Endothelial cell (in vitro differentiated cells): ENCODE results near the gene CARMIL1. TPM values are rescaled to one million over a fixed set of nuclear protein-coding genes. Genes with fewer than 3 reads are reported as not detected.
A peak's percentile ranks its signal among the peaks of the same experiment; 100 is the strongest.

Source experiments
- DNase-seq: peaks from one replicate; pipeline ENCODE4 v3.0.0; 2021; ENCODE audit warnings: low spot score
- H3K27ac Mint-ChIP-seq: one replicate; pipeline ENCODE4 v1.8.0; 2021; ENCODE audit warnings: mixed read lengths, inconsistent platforms; ENCODE audit not compliant: unreplicated experiment
- H3K27me3 Mint-ChIP-seq: one replicate; pipeline ENCODE4 v1.8.0; 2021; ENCODE audit warnings: mild to moderate bottlenecking, moderate library complexity, mixed read lengths, inconsistent platforms; ENCODE audit not compliant: unreplicated experiment
- H3K36me3 Mint-ChIP-seq: one replicate; pipeline ENCODE4 v1.8.0; 2021; ENCODE audit warnings: mild to moderate bottlenecking, low read depth, mixed read lengths, inconsistent platforms; ENCODE audit not compliant: unreplicated experiment
- H3K4me1 Mint-ChIP-seq: one replicate; pipeline ENCODE4 v1.8.0; 2021; ENCODE audit warnings: mild to moderate bottlenecking, mixed read lengths, inconsistent platforms; ENCODE audit not compliant: unreplicated experiment
- H3K4me3 Mint-ChIP-seq: one replicate; pipeline ENCODE4 v1.8.0; 2021; ENCODE audit warnings: mild to moderate bottlenecking, mixed read lengths, inconsistent platforms; ENCODE audit not compliant: unreplicated experiment
- H3K9me3 Mint-ChIP-seq: one replicate; pipeline ENCODE4 v1.8.0; 2021; ENCODE audit warnings: mixed read lengths, inconsistent platforms; ENCODE audit not compliant: unreplicated experiment
- total RNA-seq: library from RNA; stranded (reverse); fragmentation: NEBNext Ultra II Directional; extraction: Animal tissue kit (Norgen Biotek cat#: 25700); gene quantifications from one replicate; pipeline ENCODE4 v1.2.1, GENCODE V29; 2021; ENCODE audit not compliant: unreplicated experiment
- TF ChIP-seq, protein P1 (sequence below): fragments of 200-600 bp; sonication (generic); IDR thresholded peaks from one replicate; pipeline ENCODE4 v1.5.0; 2021; ENCODE audit warnings: antibody characterized with exemption; ENCODE audit not compliant: unreplicated experiment

The CARMIL1 gene
- total RNA-seq, 1 donor from 2014 or later, result 32.5 TPM

DNA sequence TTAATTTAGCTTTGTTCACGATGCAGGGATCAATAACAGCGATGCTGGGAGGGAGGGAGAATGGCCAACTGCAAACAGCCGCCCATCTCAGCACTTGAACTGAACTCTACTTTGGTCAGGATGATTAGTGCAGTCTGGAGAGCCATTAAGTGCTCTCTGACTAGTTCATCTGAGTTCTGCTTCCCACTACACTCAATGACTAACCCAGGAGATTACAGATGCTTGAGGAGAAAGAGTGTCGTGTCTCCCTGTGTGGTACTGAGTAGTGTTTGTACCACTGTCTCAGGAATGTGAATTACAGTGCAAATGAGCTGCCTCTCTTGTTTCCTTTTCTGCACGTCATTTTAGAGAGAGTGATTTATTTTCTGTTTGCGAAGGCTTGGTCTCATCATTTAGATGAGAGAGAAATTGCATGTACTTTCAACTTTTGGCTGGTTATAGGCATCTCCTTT, 23.5 kb downstream of the CARMIL1 start:
- no peak for DNase-seq
- TF ChIP-seq, protein P1, sequence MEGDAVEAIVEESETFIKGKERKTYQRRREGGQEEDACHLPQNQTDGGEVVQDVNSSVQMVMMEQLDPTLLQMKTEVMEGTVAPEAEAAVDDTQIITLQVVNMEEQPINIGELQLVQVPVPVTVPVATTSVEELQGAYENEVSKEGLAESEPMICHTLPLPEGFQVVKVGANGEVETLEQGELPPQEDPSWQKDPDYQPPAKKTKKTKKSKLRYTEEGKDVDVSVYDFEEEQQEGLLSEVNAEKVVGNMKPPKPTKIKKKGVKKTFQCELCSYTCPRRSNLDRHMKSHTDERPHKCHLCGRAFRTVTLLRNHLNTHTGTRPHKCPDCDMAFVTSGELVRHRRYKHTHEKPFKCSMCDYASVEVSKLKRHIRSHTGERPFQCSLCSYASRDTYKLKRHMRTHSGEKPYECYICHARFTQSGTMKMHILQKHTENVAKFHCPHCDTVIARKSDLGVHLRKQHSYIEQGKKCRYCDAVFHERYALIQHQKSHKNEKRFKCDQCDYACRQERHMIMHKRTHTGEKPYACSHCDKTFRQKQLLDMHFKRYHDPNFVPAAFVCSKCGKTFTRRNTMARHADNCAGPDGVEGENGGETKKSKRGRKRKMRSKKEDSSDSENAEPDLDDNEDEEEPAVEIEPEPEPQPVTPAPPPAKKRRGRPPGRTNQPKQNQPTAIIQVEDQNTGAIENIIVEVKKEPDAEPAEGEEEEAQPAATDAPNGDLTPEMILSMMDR, result no peak
- Mint-ChIP-seq H3K4me3 (no peak overlapping the region), H3K9me3 (no peaks in the 10 kb centered on the region), H3K27me3 (no peaks in the 10 kb centered on the region), H3K4me1 (peaks cover 34% of the 10 kb centered on the region), H3K27ac (no peak overlapping the region), H3K36me3 (no peaks in the 10 kb centered on the region)

DNA sequence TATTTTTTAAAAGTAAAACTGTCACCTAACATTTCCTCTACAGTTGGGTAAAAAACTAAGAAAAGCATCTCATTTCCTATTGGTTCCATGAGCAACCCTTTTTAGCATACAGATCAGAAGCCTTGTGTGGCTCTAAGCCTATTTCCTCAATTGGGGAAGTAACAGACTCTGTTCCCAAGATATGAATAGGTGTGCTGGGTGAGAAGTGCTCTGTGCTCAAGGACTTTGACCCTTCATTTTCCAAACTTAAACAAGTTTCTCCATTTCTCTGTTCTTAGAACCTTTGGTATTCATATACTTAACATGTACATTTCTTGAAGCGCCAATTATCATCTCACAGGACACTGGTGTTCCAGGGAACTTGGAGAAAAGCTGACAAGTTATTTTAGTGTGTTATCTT, 24.1 kb downstream of the CARMIL1 start:
- no peak overlapping the region for H3K4me3 Mint-ChIP-seq
- H3K9me3 Mint-ChIP-seq, result no peaks in the 10 kb centered on the region
- H3K4me1 Mint-ChIP-seq, result peaks cover 34% of the 10 kb centered on the region
- H3K36me3 Mint-ChIP-seq, result no peaks in the 10 kb centered on the region
- H3K27me3 Mint-ChIP-seq, result no peaks in the 10 kb centered on the region
- TF ChIP-seq, protein P1, result no peak
- no peak overlapping the region for H3K27ac Mint-ChIP-seq
- DNase-seq, result no peak

DNA sequence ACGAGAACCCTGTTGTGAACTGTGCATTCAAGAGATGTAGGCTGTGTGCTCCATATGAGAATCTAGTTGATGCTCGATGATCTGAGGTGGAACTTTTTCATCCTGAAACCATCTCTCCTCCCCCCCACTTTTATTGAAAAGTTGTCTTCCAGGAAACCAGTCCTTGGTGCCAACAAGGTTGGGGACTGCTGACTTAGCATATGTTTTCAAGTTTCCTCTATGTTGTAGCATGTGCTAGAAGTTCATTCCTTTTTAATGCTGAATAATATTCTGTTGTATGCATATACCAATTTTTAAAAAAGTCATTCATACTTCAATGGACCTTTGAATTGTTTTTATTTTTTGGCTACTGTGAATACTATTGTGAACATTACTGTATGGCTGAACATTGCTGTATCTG, 27.2 kb downstream of the CARMIL1 start:
- H3K27me3 Mint-ChIP-seq, result no peaks in the 10 kb centered on the region
- H3K4me3 Mint-ChIP-seq, result no peak overlapping the region
- no peak overlapping the region for H3K27ac Mint-ChIP-seq
- no peaks in the 10 kb centered on the region for H3K36me3 Mint-ChIP-seq
- H3K4me1 Mint-ChIP-seq, result peaks cover 41% of the 10 kb centered on the region
- no peaks in the 10 kb centered on the region for H3K9me3 Mint-ChIP-seq
- no peak for DNase-seq
- TF ChIP-seq, protein P1, result no peak

DNA sequence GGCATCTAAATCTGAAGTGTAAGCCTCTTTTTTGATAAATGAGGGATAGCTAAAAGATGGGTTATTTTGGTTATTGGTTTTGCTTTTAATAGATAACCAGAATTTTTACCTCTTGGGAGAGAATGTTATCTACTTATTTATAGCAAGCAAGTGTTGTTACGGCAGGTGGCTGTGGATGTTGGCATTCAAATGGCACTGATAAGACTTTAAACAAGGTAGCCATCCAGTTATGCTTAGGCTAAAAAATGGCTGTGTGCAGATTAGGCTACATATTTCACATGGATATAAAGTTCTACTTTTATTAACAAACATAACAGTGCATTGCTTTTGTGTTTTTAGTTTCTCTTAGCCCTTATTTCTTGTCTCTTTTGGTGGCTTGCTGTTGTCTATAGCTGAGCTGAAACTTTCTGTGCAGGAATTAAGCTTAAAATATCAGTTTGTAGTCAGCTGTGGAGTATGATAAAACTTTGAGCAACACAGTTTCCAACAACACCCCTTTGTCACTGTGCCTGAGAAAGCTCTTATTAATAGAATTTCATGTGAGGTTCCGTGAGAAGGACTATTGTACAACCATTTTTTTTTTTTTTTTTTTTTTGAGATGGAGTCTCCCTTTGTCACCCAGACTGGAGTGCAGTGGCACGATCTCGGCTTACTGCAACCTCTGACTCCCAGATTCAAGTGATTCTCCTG, 28.8 kb downstream of the CARMIL1 start:
- no peak overlapping the region for H3K27ac Mint-ChIP-seq
- H3K4me1 Mint-ChIP-seq, result peaks cover 42% of the 10 kb centered on the region

DNA sequence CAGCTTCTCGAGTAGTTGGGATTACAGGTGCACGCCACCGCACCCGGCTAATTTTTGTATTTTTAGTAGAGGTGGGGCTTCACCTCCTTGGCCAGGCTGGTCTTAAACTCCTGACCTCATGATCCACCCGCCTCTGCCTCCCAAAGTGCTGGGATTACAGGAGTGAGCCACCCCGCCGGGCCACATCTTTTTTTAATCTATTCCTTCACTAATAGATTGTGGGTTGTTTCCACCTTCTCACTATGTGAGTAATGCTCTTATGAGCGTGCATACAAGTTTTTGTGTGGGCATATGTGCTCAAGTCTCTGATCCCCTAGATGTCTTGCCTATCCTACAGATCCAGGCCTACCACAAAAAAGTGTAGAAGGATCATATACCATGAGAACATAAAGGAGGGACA, 30.7 kb downstream of the CARMIL1 start:
- H3K27me3 Mint-ChIP-seq, result no peaks in the 10 kb centered on the region
- TF ChIP-seq, protein P1, result no peak
- peak overlapping the region; percentile 52 for H3K27ac Mint-ChIP-seq
- no peaks in the 10 kb centered on the region for H3K36me3 Mint-ChIP-seq
- H3K4me3 Mint-ChIP-seq, result no peak overlapping the region
- no peaks in the 10 kb centered on the region for H3K9me3 Mint-ChIP-seq
- DNase-seq, result no peak
- H3K4me1 Mint-ChIP-seq, result peaks cover 53% of the 10 kb centered on the region

More for the DNA sequence above, 28.8 kb downstream of the CARMIL1 start:
- Mint-ChIP-seq H3K9me3 (no peaks in the 10 kb centered on the region), H3K4me3 (no peak overlapping the region), H3K27me3 (no peaks in the 10 kb centered on the region), H3K36me3 (no peaks in the 10 kb centered on the region)
- TF ChIP-seq, protein P1, result no peak
- no peak for DNase-seq
